GM10266 (cell line): Measurements from ENCODE around the gene FOXP4.

Experiments
- DNase-seq: peaks from one replicate; pipeline ENCODE4 v3.0.0; 2012; ENCODE audit errors: extremely low spot score
- TF ChIP-seq, protein P1 (sequence below): IDR thresholded peaks from 2 replicates; pipeline ENCODE4 v1.5.1; 2012; ENCODE audit warnings: mild to moderate bottlenecking, low read depth; ENCODE audit not compliant: control insufficient read depth, insufficient read depth; ENCODE audit errors: missing control alignments

The FOXP4 gene

DNA sequence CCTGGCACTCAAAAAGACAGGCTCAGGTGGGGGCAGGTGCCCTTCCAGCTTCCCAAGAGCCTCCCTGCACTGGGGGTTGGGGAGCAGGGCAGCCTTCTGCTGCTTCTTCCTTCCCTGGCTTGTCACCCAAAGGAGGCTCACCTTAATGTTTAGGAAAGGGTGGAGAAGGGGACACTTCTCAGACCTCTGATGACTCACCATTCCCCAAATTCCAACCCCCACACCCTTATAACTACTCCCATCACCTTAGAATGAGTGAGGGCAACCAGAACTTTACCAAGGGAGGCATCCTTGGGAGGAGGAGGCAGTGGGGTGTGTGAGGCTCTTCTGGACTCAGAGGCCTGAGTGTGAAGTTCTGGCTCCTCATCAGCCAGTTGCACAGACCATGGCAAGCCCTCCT lies 15.2 kb upstream of the FOXP4 start:
- TF ChIP-seq, protein P1, sequence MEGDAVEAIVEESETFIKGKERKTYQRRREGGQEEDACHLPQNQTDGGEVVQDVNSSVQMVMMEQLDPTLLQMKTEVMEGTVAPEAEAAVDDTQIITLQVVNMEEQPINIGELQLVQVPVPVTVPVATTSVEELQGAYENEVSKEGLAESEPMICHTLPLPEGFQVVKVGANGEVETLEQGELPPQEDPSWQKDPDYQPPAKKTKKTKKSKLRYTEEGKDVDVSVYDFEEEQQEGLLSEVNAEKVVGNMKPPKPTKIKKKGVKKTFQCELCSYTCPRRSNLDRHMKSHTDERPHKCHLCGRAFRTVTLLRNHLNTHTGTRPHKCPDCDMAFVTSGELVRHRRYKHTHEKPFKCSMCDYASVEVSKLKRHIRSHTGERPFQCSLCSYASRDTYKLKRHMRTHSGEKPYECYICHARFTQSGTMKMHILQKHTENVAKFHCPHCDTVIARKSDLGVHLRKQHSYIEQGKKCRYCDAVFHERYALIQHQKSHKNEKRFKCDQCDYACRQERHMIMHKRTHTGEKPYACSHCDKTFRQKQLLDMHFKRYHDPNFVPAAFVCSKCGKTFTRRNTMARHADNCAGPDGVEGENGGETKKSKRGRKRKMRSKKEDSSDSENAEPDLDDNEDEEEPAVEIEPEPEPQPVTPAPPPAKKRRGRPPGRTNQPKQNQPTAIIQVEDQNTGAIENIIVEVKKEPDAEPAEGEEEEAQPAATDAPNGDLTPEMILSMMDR: no peak
- DNase-seq: no peak

DNA sequence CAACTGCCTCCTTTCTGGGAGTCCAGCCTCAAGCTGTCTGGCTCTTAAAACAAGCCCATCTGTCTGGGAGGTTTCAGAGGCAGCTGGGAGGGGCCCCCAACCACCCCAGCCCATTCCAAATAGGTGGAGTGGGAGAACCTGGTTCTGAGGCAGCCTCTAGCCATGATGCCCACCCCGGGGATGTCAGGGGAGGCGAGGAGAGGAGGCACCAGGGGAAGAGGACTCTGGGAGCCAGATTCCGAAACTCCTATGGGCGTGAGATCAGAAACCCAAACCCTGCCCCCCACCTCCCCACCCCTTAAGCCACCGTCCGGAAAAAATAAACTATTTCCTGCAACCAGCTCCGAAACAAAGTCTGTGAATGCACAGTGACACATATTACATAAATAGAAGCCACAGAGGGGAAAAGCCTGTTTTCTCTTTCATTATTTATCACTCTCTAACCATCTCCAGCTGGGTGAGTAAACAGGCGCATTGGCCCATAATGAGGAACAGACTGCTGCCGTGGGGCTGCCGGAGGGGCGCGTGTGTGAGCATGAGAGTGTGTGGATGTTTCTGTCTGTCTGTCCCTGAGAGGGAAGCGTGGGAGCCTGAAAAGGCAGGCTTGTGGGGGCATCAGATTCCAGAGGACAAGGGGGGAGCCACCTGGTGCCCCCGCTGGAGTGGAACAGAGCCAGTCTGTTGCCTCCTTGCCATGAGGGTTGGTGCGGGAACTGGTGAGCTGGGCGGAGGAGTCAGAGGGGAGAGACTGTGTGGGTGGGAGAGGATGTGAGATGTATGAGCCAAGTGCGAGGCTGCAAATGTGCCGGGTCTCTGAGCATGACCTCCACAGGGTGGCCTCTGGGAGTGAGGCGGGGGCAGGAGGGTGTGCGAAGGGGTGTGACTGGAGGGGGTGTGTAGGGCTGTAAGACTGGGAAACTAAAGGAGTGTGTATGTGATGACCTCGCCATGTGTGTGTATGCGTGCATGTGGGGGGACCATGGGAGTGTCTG lies 14.3 kb upstream of the FOXP4 start:
- peak; percentile 87 for DNase-seq
- TF ChIP-seq, protein P1: no peak

DNA sequence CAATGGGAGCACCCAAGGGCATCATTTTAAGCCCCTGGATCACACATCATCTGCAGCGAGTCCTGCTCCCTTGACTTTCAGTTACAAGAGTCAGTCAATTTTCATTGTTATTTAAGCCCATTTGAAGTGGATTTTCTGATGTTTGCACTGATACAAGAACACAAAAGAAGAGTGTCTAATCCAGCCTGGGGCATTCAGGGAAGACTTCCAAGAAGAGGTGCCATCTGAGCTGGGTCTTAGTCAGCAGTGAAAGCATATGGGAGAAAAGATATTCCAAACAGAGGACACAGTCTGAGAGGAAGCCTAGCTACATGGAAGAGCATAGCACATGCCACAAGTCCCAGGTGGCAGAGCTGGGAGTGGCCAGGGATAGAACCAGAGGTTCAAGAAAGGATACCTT lies 10.4 kb upstream of the FOXP4 start:
- TF ChIP-seq, protein P1: no peak
- DNase-seq: no peak

DNA sequence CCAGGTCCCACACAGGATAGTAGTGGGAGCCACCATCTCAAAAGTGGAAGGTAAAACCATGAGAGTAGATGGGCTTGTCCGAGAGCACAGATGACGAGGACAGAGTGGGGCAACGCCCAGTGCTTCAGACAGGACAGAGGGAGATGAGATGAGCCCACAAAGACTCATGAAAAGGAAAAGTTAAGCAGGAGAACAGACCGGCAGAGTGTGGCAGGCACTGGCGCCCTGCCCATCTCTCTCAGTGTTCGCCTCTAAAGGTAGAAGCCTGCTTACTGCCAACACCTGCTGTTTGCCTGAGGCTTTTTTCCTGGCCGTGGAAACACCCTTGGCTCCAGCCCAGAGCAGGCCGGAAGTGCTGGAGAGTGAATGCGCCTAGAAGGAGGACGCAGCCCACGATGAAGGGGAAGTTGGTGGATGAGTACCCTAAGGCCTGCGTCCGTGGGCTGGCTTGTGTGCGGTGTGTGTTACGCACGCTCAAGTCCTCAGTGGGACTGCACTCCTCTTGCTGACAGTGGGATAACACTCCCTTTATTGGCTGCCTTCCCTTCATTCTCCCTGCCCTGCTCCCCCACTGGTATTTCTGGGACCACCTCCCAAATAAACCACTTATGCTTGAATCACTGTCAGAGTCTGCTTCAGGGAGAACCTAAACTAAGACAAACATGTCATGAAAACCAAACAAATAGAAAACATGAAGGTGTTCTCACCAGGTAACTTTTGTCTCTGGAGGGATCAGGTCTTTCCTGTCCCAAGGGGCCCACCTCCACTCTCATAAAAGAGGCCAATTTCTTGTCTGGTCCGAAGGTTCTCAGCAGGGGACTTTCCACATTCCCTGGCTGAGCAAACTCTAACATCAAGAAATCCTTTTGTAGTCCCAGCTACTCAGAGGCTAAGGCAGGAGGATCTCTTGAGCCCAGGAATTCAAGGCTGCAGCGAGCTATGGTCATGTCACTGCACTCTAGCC lies 9.1 kb upstream of the FOXP4 start:
- DNase-seq: no peak
- TF ChIP-seq, protein P1: no peak

DNA sequence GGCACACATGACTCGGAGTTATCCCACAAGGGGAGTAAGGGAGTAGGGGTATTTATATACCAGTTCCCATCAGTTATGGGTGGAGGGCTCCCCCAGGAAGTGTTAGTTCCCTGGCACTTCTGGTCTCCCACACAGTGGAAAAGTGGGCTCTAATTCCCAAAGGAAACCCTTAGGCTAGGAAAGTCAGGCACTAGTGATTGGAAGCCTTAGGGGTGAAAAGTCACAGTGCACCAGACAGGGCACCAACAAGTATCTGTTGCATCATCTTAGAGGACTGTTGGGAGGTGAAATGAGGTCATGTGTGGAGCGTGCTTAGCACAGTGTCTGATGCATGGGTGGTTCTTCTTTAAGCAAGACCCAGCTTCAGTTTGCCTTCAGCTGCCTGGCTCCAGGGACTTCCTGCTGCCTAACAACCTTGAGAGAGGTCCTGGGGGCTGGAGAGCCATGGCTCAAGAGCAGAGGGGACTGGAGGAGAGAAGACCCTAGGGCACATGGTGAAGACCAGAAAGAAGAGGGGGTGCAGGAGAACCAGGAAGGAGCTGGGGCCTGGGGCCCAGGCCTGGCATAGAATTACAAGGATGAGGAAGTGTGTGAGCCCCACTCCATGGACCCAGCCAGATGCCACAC lies 7.5 kb upstream of the FOXP4 start:
- TF ChIP-seq, protein P1: no peak
- no peak for DNase-seq

DNA sequence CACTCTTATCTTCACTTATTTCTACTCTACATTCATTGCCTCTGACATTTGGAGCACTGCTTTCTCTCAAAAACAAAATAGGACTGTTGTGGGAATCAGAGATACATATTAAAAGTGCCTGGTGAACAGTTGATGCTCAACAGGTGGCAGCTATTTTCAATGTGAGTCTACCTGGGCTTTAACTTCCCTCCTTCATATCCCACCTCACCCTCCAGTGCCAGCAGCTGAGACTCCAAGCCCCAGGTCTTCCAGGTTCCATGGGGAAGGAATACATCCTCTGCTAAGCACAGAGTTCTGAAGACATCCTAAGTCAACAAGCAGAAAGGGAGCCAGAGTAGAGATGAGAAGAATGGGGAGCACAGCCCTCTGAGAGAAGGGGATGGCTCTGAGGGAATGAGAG lies 7.0 kb upstream of the FOXP4 start:
- TF ChIP-seq, protein P1: no peak
- no peak for DNase-seq
